ENCODE results near the gene S1PR4.
"Not testable (repeated sequence)": the region's sequence is repeated elsewhere in the genome, so short reads cannot be mapped to it uniquely, and the experiment has no call there.

The S1PR4 gene

GRCh38 chr19:3153286-3154230 lies 25.0 kb upstream of the S1PR4 start:
- no peak for DNase-seq

GRCh38 chr19:3154447-3154846 lies 24.1 kb upstream of the S1PR4 start:
- DNase-seq: not testable (repeated sequence)

GRCh38 chr19:3154957-3155736 lies 23.4 kb upstream of the S1PR4 start:
- peak; percentile 84 for DNase-seq

- no peak for DNase-seq
These were observed 21.3 kb upstream of the S1PR4 start for GRCh38 chr19:3157096-3157845.

GRCh38 chr19:3159565-3159964 lies 19.0 kb upstream of the S1PR4 start:
- no peak for DNase-seq

GRCh38 chr19:3160219-3160618 lies 18.4 kb upstream of the S1PR4 start:
- DNase-seq: no peak

- no peak for DNase-seq
These were observed 17.1 kb upstream of the S1PR4 start for GRCh38 chr19:3161453-3161852.

- DNase-seq: no peak
These were observed 15.9 kb upstream of the S1PR4 start for GRCh38 chr19:3162418-3163229.

GRCh38 chr19:3163230-3163886 lies 15.2 kb upstream of the S1PR4 start:
- peak; percentile 76 for DNase-seq

GRCh38 chr19:3163943-3164342 lies 14.6 kb upstream of the S1PR4 start:
- no peak for DNase-seq

GRCh38 chr19:3167533-3168272 lies 10.9 kb upstream of the S1PR4 start:
- no peak for DNase-seq

GRCh38 chr19:3171894-3172672 lies 6.5 kb upstream of the S1PR4 start:
- DNase-seq: no peak

- not testable (repeated sequence) for DNase-seq
These were observed 5.9 kb upstream of the S1PR4 start for GRCh38 chr19:3172673-3173000.

GRCh38 chr19:3175781-3176714 lies 2.5 kb upstream of the S1PR4 start:
- peak; percentile 8 for DNase-seq

- DNase-seq: no peak
These were observed 1.7 kb upstream of the S1PR4 start for GRCh38 chr19:3176715-3177501.

GRCh38 chr19:3178973-3179738 lies 587 bp downstream of the S1PR4 start:
- no peak for DNase-seq

- DNase-seq: no peak
These were observed 1.2 kb downstream of the S1PR4 start for GRCh38 chr19:3179739-3180293.

Measured in NCI-H1436 (cell line).